BJ (cell line): ENCODE data around the gene PZP. TPM values are rescaled to one million over a fixed set of nuclear protein-coding genes. Genes with fewer than 3 reads are reported as not detected.

Source experiments
- CTCF ChIA-PET: fragments of 350-600 bp; formaldehyde crosslinking; extraction: SDS; loops from one replicate; lab custom pipeline; 2021; ENCODE audit warnings: antibody characterized with exemption, inconsistent platforms; lab: Yijun Ruan, JAX
- POLR2A ChIA-PET: fragments of 300-600 bp; sonication (Branson Sonifier 250); formaldehyde crosslinking; extraction: SDS; loops from one replicate; lab custom pipeline; 2021; ENCODE audit warnings: antibody characterized with exemption; lab: Charles Lee
- DNase-seq: peaks from one replicate; pipeline ENCODE4 v3.0.0-alpha.2; 2011; ENCODE audit warnings: low read depth
- H3K27me3 ChIP-seq: 2 replicates; pipeline ENCODE4 v1.6.0; 2011; ENCODE audit warnings: low read length; ENCODE audit not compliant: control insufficient read depth, insufficient read depth
- H3K36me3 ChIP-seq: 2 replicates; pipeline ENCODE4 v1.5.1; 2011; ENCODE audit warnings: low read length; ENCODE audit not compliant: control insufficient read depth, insufficient read depth
- H3K4me3 ChIP-seq: 2 replicates; pipeline ENCODE4 v1.5.1; 2011; ENCODE audit warnings: low read depth, mild to moderate bottlenecking, control low read depth, low read length
- polyA plus RNA-seq: library from polyadenylated mRNA; depleted of rRNA; stranded (reverse); fragments of >200 nt; gene quantifications from 2 replicates; pipeline ENCODE4 v1.2.3, GENCODE V29; 2011
- TF ChIP-seq, protein P1 (sequence below): IDR thresholded peaks from 2 replicates; pipeline ENCODE4 v1.5.1; 2011; ENCODE audit warnings: low read depth, mild to moderate bottlenecking, control low read depth, inconsistent platforms, low read length, moderate library complexity; ENCODE audit not compliant: insufficient read depth

PZP gene
- polyA plus RNA-seq, 1 experiment: not detected

DNA sequence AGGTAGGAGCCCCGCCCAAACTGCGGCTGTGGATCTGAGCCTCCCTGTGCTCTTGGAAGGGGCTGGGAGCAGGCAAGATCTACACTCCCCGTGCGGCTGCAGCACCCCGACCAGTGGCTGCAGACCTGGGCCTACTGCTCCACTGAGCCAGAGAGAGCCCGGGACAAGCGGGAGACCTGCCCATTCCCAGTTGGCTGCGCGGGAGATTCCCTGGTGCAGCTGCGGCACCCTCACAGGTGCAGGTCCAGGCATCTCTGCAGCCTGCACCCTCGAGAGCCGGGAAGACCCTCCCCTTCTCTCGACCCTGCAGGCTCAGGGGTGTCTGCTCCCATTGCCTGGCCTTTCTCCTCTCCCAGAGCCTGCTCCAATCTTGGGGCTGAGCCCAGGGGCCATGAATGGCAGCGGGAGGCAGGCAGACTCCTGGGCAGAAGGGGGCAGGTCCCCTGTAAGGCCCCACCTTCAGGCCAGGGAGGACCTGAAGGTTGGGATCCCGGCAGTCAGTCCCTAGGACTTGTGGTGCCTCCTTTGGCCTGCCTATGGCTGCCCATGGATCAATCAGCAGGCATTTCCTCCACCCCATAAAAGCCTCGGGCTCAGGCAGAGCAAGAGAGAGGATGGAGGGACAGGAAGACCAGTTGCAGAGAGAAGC lies 83.7 kb downstream of the PZP start:
- ChIA-PET POLR2A (no interaction called here), CTCF (no interaction called here)
- no peak for DNase-seq
- no peak overlapping the region for H3K4me3 ChIP-seq
- no peaks in the 10 kb centered on the region for H3K36me3 ChIP-seq
- no peaks in the 10 kb centered on the region for H3K27me3 ChIP-seq
- TF ChIP-seq, protein P1, sequence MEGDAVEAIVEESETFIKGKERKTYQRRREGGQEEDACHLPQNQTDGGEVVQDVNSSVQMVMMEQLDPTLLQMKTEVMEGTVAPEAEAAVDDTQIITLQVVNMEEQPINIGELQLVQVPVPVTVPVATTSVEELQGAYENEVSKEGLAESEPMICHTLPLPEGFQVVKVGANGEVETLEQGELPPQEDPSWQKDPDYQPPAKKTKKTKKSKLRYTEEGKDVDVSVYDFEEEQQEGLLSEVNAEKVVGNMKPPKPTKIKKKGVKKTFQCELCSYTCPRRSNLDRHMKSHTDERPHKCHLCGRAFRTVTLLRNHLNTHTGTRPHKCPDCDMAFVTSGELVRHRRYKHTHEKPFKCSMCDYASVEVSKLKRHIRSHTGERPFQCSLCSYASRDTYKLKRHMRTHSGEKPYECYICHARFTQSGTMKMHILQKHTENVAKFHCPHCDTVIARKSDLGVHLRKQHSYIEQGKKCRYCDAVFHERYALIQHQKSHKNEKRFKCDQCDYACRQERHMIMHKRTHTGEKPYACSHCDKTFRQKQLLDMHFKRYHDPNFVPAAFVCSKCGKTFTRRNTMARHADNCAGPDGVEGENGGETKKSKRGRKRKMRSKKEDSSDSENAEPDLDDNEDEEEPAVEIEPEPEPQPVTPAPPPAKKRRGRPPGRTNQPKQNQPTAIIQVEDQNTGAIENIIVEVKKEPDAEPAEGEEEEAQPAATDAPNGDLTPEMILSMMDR: no peak

DNA sequence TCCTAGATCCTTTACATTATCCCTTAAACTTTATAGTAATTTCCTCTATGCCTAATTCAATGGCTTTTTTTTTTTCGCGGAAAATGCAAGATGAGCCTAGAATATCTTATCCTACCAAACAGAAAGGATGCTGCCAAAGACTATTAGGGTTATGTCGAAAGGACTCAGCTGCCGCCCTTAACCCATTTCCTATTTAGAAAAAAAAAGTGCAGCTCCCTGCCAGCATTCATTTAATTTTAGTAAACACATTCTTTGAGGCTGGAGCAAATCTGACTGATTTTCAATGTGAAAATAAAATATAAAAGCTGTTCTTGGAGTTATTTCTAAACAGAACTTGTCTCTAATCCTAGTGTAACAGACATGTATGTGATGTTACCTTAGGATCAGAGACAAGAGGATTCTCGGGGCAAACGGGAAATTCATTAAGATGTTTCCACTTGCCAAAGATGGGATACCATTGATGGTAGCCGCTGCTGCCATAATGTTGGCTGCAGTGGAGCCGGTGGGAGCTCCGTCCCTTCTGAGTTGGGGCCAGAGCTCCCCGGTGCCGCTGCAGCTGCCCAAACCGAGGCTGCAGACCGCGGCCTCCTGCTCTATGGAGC lies 84.3 kb downstream of the PZP start:
- H3K27me3 ChIP-seq: no peaks in the 10 kb centered on the region
- no peak overlapping the region for H3K4me3 ChIP-seq
- TF ChIP-seq, protein P1: no peak
- DNase-seq: no peak
- no peaks in the 10 kb centered on the region for H3K36me3 ChIP-seq
- ChIA-PET CTCF (no interaction called here), POLR2A (no interaction called here)

DNA sequence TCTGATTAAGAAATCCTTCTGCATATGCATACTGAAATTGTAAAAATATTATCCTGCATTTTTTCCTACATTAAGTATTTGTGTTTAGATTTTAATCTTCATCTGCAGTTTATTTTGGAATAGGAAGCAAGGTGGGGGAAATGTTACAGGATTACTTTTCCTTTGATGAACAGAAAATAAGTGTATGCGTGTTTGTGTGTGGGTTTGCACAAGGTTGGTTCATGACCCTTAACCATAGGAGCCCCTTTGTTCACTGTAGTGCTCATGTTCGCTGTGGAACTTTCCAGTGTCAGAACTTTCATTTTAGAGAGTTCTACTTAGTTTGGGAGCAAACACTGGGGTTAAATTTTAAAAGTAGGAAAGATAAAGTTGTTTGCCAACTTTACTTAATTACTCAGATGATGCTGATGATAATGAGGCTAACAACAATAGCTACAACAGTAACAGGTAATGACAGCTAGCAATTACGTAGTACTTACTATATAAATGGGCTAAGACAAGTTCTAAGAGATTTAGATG lies 86.0 kb downstream of the PZP start:
- ChIA-PET CTCF (interaction anchor here (0.6 kb wide), 1 partner anchor 1155 kb away, joined by 3 read pairs; no protein-coding TSS in a partner anchor), POLR2A (no interaction called here)
- no peaks in the 10 kb centered on the region for H3K36me3 ChIP-seq
- H3K4me3 ChIP-seq: no peak overlapping the region
- TF ChIP-seq, protein P1: no peak
- no peaks in the 10 kb centered on the region for H3K27me3 ChIP-seq
- DNase-seq: no peak

DNA sequence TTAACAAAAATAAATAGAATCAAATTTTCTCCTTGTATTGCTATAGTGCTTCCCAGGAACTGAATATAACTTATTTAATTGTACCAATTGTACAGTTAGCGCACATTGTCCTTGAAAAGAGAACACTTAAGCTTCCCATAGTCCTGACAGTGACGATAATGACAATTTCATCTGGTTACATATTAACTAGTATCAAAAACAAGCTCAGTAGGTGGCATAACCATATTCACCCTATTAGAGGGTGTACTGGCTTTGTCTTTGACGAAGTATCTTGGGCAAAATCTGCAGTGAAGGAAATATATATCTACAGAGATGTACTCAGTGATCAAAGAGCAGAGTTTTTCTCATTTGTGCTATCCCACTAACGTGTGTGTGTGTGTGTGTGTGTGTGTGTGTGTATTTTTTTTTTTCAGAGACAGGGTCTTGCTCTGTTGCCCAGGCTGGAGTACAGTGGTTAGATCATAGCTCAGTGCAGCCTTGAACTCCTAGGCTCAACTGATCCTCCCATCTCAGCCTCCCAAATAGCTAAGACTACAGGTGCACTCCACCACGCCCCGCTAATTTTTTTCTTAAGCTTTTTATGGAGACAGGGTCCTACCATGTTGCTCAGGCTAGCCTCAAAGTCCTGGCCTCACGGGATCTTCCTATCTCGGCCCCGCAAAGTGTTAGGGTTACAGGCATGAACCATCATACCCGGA lies 87.6 kb downstream of the PZP start:
- TF ChIP-seq, protein P1: no peak
- DNase-seq: no peak
- POLR2A ChIA-PET: no interaction called here
- Histone ChIP-seq H3K4me3 (no peak overlapping the region), H3K36me3 (no peaks in the 10 kb centered on the region), H3K27me3 (no peaks in the 10 kb centered on the region)
- CTCF ChIA-PET: no interaction called here

DNA sequence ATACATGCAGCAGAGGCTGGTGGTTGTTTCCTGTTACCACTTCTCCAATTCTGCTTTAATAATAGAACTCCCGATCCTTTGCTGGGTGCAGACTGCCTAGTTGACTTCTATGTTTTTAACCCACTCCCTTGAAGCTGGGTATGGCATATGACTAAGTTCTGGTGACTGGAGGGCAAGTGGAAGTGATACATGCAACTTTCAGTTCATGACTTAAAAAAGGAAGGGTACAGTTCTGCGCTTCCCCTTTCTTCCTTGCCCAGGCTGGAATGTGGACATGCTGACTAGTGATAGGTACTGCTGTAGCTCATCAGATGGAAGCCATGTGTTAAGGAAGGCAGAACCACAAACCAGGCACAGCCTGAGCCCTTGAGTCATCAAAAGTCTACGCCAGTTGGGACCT lies 90.0 kb downstream of the PZP start:
- H3K4me3 ChIP-seq: no peak overlapping the region
- ChIA-PET CTCF (no interaction called here), POLR2A (no interaction called here)
- TF ChIP-seq, protein P1: no peak
- DNase-seq: no peak
- H3K27me3 ChIP-seq: no peaks in the 10 kb centered on the region
- H3K36me3 ChIP-seq: no peaks in the 10 kb centered on the region
